Testis (tissue), 2 donors: ENCODE measurements around the gene YDJC.

Experiments used
- POLR2A ChIP-seq: fragments of 450-650 bp; IDR thresholded peaks from one replicate; pipeline ENCODE4 v1.6.1; 2017; ENCODE audit warnings: antibody characterized with exemption, mild to moderate bottlenecking, moderate library complexity
- TF ChIP-seq, protein P1 (sequence below), 3 experiments: fragments of 450-650 bp in 2 of 3; fragments of 200-600 bp in 1 of 3; sonication (generic) in 1 of 3; IDR thresholded peaks; one replicate each; pipeline ENCODE4 v1.5.1; 2016 to 2019; ENCODE audit warnings: antibody characterized with exemption in 3 of 3, mild to moderate bottlenecking in 2 of 3, moderate library complexity in 1 of 3

DNA sequence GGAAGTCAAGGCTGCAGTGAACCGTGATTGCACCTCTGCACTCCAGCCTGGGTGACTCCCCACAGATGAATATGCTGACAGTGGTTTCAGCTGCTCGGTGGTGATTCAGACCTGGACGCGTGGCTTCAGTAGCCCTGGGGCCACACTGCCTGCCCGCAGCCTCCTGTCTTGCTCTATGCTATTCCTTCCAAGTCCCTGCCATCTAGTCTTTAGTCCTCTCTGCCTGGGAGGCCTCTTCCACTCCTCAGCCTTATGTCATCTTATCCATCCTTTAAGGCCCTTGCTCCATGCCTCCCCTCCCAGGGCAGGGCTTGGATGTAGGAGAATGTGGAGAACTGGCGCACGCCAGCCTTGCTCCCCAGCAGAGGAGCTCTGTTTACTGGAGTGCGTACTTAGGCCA lies 23.0 kb downstream of the YDJC start:
- TF ChIP-seq, protein P1, sequence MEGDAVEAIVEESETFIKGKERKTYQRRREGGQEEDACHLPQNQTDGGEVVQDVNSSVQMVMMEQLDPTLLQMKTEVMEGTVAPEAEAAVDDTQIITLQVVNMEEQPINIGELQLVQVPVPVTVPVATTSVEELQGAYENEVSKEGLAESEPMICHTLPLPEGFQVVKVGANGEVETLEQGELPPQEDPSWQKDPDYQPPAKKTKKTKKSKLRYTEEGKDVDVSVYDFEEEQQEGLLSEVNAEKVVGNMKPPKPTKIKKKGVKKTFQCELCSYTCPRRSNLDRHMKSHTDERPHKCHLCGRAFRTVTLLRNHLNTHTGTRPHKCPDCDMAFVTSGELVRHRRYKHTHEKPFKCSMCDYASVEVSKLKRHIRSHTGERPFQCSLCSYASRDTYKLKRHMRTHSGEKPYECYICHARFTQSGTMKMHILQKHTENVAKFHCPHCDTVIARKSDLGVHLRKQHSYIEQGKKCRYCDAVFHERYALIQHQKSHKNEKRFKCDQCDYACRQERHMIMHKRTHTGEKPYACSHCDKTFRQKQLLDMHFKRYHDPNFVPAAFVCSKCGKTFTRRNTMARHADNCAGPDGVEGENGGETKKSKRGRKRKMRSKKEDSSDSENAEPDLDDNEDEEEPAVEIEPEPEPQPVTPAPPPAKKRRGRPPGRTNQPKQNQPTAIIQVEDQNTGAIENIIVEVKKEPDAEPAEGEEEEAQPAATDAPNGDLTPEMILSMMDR (IDR thresholded peaks at IDR 0.05): no peak
- no peak for TF ChIP-seq POLR2A
